H4 (cell line): ENCODE results near the gene GNPTAB. TPM values are rescaled to one million over a fixed set of nuclear protein-coding genes. Genes with fewer than 3 reads are reported as not detected.
"Not testable (repeated sequence)": the region's sequence is repeated elsewhere in the genome, so short reads cannot be mapped to it uniquely, and the experiment has no call there.

Source experiments
- DNase-seq: peaks from one replicate; pipeline ENCODE4 v3.0.0-alpha.2; 2015; ENCODE audit warnings: low spot score
- total RNA-seq: library from RNA; depleted of rRNA; stranded (reverse); fragments of >200 nt; shearing (Covaris generic); gene quantifications from 2 replicates; pipeline ENCODE4 v1.2.3, GENCODE V29; 2014; rRNA removed

GNPTAB gene
- 11.9 and 18.4 TPM in 2 replicates for total RNA-seq

GRCh38 chr12:101830367-101831325, at the start of gene GNPTAB:
TSS of gene GNPTAB (minus strand) at chr12:101830959. CDS start at chr12:101830675, 284 bp downstream.
- peak; percentile 84 for DNase-seq

GRCh38 chr12:101878243-101878821, 47.6 kb upstream of the GNPTAB start:
- DNase-seq = no peak

GRCh38 chr12:101877806-101878242, 47.1 kb upstream of the GNPTAB start:
- DNase-seq = no peak

- peak; percentile 81 for DNase-seq
These were observed 46.4 kb upstream of the GNPTAB start, which contains the start of gene DRAM1 for GRCh38 chr12:101876861-101877805. TSS of gene DRAM1 (plus strand) at chr12:101877580. CDS start at chr12:101877790, 210 bp downstream.

GRCh38 chr12:101876322-101876860, 45.6 kb upstream of the GNPTAB start:
- no peak for DNase-seq

- no peak for DNase-seq
These were observed 44.4 kb upstream of the GNPTAB start for GRCh38 chr12:101875162-101875561.

GRCh38 chr12:101870925-101871324, 40.2 kb upstream of the GNPTAB start:
- no peak for DNase-seq

- DNase-seq = not testable (repeated sequence)
These were observed 36.9 kb upstream of the GNPTAB start for GRCh38 chr12:101867619-101868018.

- DNase-seq = no peak
These were observed 36.0 kb upstream of the GNPTAB start for GRCh38 chr12:101866615-101867373.

- DNase-seq = no peak
These were observed 33.2 kb upstream of the GNPTAB start for GRCh38 chr12:101863981-101864380.

GRCh38 chr12:101862245-101862644, 31.5 kb upstream of the GNPTAB start:
- no peak for DNase-seq

GRCh38 chr12:101861688-101862087, 30.9 kb upstream of the GNPTAB start:
- not testable (repeated sequence) for DNase-seq

- DNase-seq = no peak
These were observed 29.2 kb upstream of the GNPTAB start for GRCh38 chr12:101859664-101860607.

GRCh38 chr12:101858361-101858760, 27.6 kb upstream of the GNPTAB start:
- no peak for DNase-seq

GRCh38 chr12:101857043-101857558, 26.3 kb upstream of the GNPTAB start:
- DNase-seq = no peak

GRCh38 chr12:101856614-101857013, 25.9 kb upstream of the GNPTAB start:
- not testable (repeated sequence) for DNase-seq

GRCh38 chr12:101855976-101856375, 25.2 kb upstream of the GNPTAB start:
- no peak for DNase-seq

- no peak for DNase-seq
These were observed 24.7 kb upstream of the GNPTAB start for GRCh38 chr12:101855364-101855884.

GRCh38 chr12:101854747-101855146, 24.0 kb upstream of the GNPTAB start:
- no peak for DNase-seq
